ENCODE measurements around the gene HOXC6. TPM values are rescaled to one million over a fixed set of nuclear protein-coding genes. Genes with fewer than 3 reads are reported as not detected.
A peak's percentile ranks its signal among the peaks of the same experiment; 100 is the strongest.

HOXC6 gene
- total and polyA plus RNA-seq, 5 donors = 0.34 to 0.65 (median 0.45) TPM; not detected in 1

DNA sequence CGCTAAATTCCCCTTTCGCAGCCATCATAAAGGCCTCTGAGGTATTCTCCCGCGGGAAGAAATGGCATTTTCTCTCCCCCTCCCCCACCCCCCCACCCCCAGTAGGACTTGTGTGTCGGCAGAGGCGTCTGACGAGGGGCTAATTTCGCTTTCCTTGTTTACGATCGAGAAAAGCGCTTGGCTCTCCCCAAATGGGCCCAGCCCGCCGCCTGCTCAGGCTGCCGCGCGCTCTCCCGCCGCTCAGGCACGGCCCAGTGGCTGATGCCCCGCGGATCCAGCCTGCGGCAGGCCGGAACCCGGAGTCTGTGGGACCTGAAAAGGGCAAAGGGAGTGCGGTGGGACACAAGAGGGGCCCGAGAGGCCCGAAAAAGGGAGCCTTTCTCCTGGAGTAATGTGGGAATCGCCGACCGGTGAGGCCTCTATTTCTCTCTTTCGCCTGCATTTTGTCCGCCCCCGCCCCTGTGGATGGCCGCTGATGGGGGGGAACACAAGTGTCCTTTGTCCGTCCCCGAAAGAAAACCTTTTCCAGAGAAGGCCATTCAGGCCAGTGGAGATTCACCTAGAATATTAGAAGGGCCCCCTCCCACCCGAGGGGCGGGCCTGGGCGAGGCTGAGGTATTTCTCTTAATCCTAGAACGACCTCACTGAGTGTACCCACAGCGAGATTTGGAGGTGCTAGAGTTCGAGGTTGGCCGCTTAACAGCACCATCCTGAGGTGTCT lies 9.0 kb upstream of the HOXC6 start:
- WGBS = 41% methylated on average over 43 of the region's 43 CpGs
- no peak for DNase-seq
- intact Hi-C loops (cut with DNase I) = loop anchor here in 1 of 4 donors (10.0 kb wide), 1 partner anchor 346 kb away; the partner anchor contains the start of gene GPR84
- no peak for ATAC-seq
- no peaks in the 10 kb centered on the region for H3K4me1 ChIP-seq (ENCODE audit: control insufficient read depth, insufficient read depth, low read length)
- no peak overlapping the region for H3K27ac ChIP-seq (ENCODE audit: low read length)
- no peaks in the 10 kb centered on the region for H3K27me3 ChIP-seq (ENCODE audit: control insufficient read depth, insufficient read depth)
- H3K4me3 ChIP-seq (ENCODE audit: low read length) = no peak overlapping the region
- no peaks in the 10 kb centered on the region for H3K9me3 ChIP-seq (ENCODE audit: control insufficient read depth, low read length)

DNA sequence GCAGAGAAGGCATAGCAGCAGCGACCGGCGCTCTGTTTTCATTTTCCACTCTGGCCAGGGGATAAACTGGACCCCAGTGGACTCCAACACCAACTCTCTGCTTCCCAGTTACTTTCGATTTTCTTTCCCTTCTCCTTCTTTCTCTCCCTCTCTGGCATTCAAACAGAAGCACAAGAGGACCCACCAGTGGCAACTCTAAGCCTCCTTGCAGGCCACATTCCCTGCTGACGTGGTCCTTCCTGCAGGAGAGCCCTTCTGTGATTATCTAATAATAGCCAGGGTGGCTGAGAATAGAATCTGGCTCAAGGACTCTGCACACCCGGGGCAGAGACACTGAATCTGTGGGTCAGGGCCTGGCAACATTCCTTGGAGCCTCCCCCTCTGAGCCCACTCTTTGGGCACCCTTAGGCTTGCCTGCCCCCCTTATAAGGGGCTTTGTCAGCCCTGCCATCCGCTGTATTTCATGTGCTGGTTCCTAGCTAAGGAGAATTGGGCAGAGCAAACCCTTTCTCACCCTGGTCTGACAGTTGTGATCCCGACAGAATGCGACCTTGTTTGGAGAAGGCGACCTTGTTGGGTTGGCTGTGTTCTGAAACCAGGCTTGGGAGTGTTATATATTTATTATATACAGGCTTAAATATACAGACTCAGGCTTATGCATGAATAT lies 8.2 kb upstream of the HOXC6 start:
- H3K9me3 ChIP-seq (ENCODE audit: control insufficient read depth, low read length) = no peaks in the 10 kb centered on the region
- no peak overlapping the region for H3K4me3 ChIP-seq (ENCODE audit: low read length)
- WGBS = 33% methylated on average over 10 of the region's 10 CpGs
- no peaks in the 10 kb centered on the region for H3K4me1 ChIP-seq (ENCODE audit: control insufficient read depth, insufficient read depth, low read length)
- H3K27me3 ChIP-seq (ENCODE audit: control insufficient read depth, insufficient read depth) = no peaks in the 10 kb centered on the region
- intact Hi-C loops (cut with DNase I) = loop anchor here in 1 of 4 donors (10.0 kb wide), 1 partner anchor 345 kb away; the partner anchor contains the start of gene GPR84
- H3K27ac ChIP-seq (ENCODE audit: low read length) = peak overlapping the region; percentile 38
- ATAC-seq (peak; percentile 53), DNase-seq (no peak)

DNA sequence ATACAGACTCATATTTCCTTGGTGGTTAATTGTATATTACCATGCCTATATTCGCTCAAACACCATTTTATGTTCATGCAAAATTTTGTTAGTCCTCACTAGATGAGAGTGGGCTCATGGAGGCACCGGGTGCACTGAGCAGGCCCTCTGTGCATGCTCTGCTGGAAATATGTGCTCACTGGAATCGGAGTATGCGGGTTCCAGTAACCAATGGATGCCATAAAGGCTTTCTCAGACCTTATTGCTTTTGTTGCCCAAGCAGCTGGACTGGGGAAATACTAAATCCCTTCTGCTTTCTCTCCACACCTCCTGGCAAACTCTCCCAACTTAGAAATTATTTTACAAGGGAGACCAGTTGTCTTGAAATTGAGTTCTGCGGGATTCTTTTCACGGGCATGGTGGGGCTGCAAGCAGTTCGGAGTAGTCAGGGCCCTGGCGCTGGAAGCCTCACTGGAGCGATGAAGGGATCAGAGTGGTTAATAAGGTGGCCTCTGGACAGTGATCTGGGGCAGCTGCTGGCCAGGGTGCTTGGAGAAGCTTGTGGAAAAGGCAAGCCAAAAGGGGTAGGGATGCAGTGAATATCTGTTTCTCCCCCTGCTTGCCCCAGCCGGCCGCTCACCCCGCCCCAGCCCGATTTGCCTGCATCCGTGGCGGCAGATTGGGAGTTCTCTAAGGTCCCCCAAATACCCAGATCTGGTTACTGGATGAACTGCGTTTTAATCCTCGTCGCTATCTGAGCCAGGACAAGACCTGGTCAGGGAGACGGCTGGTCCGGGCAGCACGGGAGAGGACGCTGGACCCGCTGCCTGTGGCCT lies 7.4 kb upstream of the HOXC6 start:
- DNase-seq = no peak
- H3K27ac ChIP-seq (ENCODE audit: low read length) = no peak overlapping the region

DNA sequence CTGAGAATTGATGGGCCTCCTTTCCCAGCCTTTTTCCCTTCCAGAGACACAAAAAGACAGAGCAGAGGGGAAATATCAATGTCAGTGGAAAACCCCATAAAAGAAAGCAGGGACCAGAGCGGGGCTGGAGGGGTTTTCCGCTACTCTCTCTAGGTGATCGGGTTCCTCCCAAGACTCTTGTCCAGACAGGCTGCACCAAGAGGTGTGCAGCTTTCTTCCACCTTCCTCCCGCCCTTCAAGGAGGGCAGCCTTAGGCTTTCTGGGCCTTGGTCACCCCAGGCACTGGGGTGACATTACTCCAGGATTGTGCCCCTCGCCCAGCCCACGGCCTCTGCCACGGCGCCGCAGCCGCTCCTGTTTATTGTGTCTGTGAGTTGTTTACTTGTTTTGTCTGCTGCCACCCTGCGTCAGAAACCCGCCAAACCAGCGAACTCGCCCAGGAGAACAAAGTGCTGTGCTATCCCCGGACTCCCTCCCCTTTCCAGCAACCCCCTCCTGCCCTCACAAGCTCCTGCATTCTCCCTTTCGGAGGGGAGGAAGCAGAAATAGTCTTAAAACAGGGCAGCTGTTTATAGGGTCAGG lies 6.7 kb upstream of the HOXC6 start:
- Histone ChIP-seq H3K9me3 (ENCODE audit: control insufficient read depth, low read length) (no peaks in the 10 kb centered on the region), H3K4me3 (ENCODE audit: low read length) (no peak overlapping the region), H3K27ac (ENCODE audit: low read length) (no peak overlapping the region), H3K27me3 (ENCODE audit: control insufficient read depth, insufficient read depth) (no peaks in the 10 kb centered on the region), H3K4me1 (ENCODE audit: control insufficient read depth, insufficient read depth, low read length) (no peaks in the 10 kb centered on the region)
- ATAC-seq = no peak
- no peak for DNase-seq
- 43% methylated on average over 16 of the region's 16 CpGs for WGBS
- intact Hi-C loops (cut with DNase I) = no loop called here

More for the DNA sequence above, 7.4 kb upstream of the HOXC6 start:
- no peaks in the 10 kb centered on the region for H3K27me3 ChIP-seq (ENCODE audit: control insufficient read depth, insufficient read depth)
- H3K4me1 ChIP-seq (ENCODE audit: control insufficient read depth, insufficient read depth, low read length) = no peaks in the 10 kb centered on the region
- WGBS = 58% methylated on average over 23 of the region's 23 CpGs
- H3K9me3 ChIP-seq (ENCODE audit: control insufficient read depth, low read length) = no peaks in the 10 kb centered on the region
- no peak for ATAC-seq
- H3K4me3 ChIP-seq (ENCODE audit: low read length) = no peak overlapping the region
- intact Hi-C loops (cut with DNase I) = no loop called here

DNA sequence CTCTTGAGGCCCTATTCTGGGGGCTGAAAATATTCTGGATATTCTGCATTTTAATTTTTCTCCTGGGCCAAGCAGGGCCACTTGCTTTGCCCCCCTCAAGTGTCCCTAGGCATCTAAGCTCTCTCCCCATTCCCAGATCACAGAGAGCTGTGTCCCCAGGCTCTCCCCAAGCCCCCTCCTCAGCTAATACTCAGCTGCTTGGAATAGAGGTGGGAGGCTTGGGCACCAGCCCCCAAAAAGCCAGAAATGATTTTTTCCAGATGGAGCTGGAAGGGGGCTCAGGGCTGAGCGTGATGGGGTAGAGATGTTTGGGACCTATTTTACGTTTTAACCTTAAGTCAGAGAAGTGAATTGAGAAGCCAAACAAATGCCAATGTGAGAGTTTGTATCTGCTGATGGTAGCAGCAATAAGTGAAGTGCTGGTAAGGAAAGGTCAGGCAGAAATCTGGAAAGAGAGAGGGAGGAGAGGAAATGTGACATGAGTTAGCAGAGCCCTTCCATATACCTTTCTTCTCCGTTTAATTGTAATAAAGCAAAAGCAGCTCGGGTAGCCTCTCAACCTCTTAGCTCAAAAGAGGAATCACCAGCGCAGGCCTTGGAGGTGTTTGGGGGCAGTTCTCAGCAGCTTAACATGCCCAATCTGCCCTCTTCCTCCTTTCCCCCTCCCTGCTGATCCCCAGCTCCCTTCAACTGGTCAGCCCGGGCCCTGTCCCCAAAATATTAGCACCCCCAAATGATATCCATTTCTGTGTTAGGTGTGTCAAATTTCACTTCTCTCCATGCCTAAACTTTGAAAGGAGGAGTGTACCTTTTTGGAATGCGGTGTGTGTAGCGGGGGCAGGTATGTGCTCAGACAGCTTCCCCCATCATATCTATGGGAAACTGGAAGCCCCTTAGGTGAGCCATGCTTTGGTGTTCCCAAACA lies 5.0 kb upstream of the HOXC6 start:
- no peak overlapping the region for H3K4me3 ChIP-seq (ENCODE audit: low read length)
- H3K4me1 ChIP-seq (ENCODE audit: control insufficient read depth, insufficient read depth, low read length) = no peaks in the 10 kb centered on the region
- 44% methylated on average over 8 of the region's 8 CpGs for WGBS
- no peaks in the 10 kb centered on the region for H3K27me3 ChIP-seq (ENCODE audit: control insufficient read depth, insufficient read depth)
- intact Hi-C loops (cut with DNase I) = no loop called here
- H3K27ac ChIP-seq (ENCODE audit: low read length) = no peak overlapping the region
- no peaks in the 10 kb centered on the region for H3K9me3 ChIP-seq (ENCODE audit: control insufficient read depth, low read length)
- DNase-seq (no peak), ATAC-seq (no peak)

DNA sequence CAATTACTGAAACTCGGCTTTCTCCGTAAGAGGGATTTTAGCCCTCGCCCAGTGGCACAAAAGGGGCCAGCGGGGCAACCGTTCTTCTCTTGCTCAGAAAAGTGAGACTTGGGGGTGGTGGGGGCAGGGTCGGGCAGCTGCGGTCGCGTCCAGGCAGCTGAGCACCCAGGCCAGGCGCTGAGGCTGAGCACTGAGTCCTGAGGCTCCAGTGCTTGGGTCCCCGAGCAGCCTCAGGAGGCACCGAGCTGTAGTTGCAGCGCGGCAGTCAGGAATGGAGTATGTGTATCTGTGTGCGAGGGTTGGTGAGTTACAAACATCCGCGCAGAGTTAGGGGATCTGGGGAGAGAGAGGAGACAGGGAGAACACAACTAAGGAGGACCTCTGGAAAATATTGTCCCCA lies 4.1 kb upstream of the HOXC6 start:
- H3K9me3 ChIP-seq (ENCODE audit: control insufficient read depth, low read length) = no peaks in the 10 kb centered on the region
- H3K27me3 ChIP-seq (ENCODE audit: control insufficient read depth, insufficient read depth) = no peaks in the 10 kb centered on the region
- intact Hi-C loops (cut with DNase I) = no loop called here
- no peak overlapping the region for H3K27ac ChIP-seq (ENCODE audit: low read length)
- H3K4me3 ChIP-seq (ENCODE audit: low read length) = no peak overlapping the region
- no peak for ATAC-seq
- peaks cover 1% of the 10 kb centered on the region for H3K4me1 ChIP-seq (ENCODE audit: control insufficient read depth, insufficient read depth, low read length)
- 31% methylated on average over 17 of the region's 17 CpGs for WGBS
- DNase-seq = no peak

DNA sequence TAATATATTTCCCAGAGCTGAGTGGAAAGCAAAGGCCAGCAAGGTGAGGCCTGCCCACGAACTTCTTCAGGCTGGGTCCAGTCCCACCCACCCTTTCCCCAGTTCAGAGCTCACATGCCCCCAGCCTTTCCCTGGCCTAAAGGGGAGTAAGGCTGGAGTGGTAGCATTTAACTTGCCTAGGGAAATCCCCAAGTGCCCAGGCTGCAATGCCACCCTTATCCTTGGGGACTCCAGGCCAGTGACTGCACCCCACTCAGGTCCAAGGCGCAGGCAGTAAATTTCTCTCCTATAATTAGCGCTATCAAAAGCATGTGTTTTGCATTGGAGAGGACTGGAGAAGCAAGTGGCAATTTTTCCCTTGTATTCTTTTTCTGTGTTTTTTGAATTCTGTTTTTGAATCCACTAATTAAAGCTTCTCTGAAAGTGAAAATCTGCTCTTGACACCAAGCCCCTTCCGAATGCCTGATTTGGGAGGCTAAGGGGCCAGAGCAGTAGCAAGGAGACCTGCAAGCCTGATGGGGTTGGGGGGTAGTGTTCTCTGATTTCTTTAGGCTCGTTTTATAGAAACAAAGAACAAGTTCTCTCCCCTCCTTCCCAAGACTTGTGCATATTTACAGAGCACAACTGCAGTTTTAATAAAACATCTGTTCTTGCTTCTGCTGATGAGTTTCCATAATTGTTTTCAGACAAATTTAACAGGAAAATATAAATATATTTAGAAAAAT lies 3.5 kb upstream of the HOXC6 start:
- DNase-seq (no peak), ATAC-seq (no peak)
- Histone ChIP-seq H3K9me3 (ENCODE audit: control insufficient read depth, low read length) (no peaks in the 10 kb centered on the region), H3K4me3 (ENCODE audit: low read length) (no peak overlapping the region), H3K4me1 (ENCODE audit: control insufficient read depth, insufficient read depth, low read length) (peaks cover 1% of the 10 kb centered on the region), H3K27ac (ENCODE audit: low read length) (no peak overlapping the region), H3K27me3 (ENCODE audit: control insufficient read depth, insufficient read depth) (no peaks in the 10 kb centered on the region)
- intact Hi-C loops (cut with DNase I) = no loop called here
- WGBS = 36% methylated on average over 5 of the region's 5 CpGs

DNA sequence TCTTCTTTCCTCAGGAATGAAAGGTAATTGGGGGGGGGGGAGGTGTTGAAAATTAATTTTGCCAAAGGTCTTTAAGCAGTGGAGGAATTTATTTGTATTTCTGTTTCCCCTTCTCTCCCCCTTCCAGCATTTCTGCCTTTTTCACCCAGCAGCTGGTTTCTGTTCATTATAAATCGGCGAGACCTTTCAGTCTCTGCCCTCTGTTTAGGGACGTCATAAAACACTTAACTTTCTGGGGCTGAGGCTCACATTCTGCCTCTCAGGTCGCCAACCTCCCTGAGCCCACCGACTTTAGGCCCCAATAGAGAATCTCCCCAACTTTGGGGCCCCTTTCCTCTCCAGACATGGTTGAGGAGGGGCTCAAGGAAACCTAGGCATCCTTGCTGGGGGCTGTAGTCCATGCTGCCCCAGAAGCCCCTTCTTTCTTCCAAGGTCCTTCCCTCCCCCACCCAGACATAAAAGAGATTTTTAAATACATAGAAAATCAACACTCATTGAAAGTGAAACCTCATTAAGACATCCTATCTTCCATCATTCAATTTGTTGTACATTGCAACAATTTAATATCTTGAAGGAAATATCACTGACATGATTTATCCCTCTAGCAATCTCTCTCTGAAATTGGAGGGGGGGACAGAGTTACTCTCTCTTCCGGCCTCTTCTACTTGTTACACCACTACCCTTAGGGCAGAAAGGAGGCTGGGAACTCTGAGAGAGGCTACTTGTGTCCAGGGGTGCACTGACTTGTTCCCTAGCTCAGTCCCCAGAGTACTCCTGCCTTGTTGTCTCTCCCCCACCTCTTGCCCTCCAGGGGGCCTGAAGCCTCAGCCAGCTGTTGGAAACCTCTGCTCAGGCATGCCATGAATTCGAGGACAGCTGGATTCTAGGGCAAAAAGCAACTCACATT lies 2.5 kb upstream of the HOXC6 start:
- H3K4me1 ChIP-seq (ENCODE audit: control insufficient read depth, insufficient read depth, low read length) = peaks cover 1% of the 10 kb centered on the region
- DNase-seq (no peak), ATAC-seq (no peak)
- H3K27ac ChIP-seq (ENCODE audit: low read length) = no peak overlapping the region
- no peak overlapping the region for H3K4me3 ChIP-seq (ENCODE audit: low read length)
- 21% methylated on average over 7 of the region's 7 CpGs for WGBS
- H3K9me3 ChIP-seq (ENCODE audit: control insufficient read depth, low read length) = no peaks in the 10 kb centered on the region
- no peaks in the 10 kb centered on the region for H3K27me3 ChIP-seq (ENCODE audit: control insufficient read depth, insufficient read depth)
- intact Hi-C loops (cut with DNase I) = no loop called here

All from right cardiac atrium (tissue), 5 donors.